GOT3 (cell line): ENCODE data around the gene FBXL4.
"Not testable (repeated sequence)": the region's sequence is repeated elsewhere in the genome, so short reads cannot be mapped to it uniquely, and the experiment has no call there.

Experiments
- DNase-seq: peaks from one replicate; lab custom pipeline; 2025; ENCODE audit warnings: mixed read lengths; lab: John Stamatoyannopoulos, UW

The FBXL4 gene

DNA sequence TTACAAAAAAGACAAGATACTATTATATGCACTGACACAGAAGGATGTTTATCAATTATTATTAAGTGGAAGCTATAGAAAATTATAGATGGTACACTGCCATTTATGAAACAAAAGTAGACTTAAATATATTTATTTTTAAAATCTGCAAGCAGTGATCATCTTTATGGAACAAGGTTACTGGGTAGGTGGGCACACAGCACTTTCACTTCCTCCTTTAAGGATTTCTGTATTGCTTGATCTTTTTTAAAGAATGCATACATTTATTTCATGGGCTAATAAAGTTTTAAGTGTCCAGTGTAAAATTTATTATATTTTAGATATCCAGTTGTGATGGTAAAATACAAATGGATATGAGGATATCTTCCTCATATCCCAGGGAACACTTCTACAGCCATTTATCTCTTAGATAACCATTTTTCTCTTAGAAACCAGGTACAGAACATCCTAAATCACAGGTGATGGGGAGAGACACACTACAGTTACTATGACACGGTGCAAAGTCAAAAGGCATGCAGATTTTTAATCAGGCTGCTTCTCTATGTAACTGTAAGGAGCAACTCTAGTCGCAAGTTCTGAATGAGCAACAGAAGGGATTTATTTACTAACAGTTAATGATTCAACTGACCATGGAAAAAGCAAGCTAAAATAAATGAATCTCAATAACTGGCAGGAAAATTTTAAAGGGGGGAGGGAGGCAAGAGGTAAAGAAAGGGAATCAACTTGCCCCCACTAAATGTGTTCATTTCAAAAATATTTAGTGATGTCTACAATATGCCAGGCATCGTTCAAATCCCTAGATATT, 2.2 kb downstream of the FBXL4 start:
- DNase-seq = no peak

DNA sequence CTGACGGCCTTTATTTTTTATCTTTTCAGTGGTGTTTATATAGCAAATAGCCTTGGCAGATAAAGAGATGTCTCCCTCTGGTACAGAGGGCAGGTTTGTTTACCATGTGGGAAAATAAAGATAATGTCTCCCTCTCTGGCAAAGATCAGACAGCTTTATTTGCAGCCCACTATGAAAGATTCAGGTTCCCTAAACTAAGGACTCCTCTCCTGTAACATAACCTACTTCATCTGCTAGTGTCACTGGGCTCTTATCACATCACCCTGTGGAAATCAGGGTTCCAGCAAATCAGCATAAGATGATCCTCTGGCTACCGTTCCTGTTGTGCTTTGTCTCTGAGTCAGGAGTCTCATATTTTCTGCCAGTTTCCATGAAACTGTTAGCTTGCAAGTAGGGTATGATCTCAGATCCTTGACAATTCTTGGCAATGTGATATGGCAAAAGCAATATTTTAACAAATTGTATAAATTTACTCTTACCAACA, 3.1 kb downstream of the FBXL4 start:
- no peak for DNase-seq

DNA sequence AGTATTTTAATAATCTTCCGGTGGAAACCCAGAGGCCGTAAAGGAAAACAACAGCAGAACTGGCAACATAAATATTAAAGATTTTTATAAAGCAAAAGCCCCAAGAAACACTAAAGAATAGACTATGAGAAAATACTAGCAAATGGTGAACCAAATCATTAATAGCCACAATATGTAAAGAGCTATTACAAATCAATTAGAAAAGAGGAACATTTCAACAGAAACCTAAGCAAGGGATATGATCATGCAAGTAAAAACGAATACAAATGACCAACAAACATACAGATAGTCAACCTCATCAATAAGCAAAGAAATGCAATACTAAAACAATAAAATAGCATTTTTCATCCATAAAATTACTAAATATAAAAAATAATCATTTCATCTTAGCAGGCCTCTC, 3.6 kb downstream of the FBXL4 start:
- DNase-seq = no peak

DNA sequence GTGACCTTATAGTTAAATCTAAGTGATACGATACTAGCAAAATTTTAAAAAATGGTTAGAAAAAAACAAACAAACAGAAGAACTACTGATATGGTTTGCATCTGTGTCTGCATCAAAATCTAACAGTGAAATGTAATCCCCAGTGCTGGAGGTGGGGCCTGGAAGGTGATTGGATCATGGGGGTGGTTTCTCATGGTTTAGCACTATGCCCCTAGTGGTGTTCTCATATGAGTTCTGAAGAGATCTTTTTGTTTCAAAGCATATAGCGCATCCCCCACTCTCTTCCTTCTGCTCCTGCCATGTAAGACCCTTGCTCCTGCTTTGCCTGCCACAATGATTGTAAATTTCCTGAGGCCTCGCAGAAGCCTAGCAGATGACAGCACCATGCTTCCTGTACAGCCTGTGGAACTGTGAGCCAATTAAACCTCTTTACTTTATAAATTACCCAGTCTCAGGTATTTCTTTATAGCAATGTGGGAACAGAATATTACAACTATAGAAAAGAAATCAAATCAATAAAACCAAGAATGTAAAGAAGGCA, 5.4 kb downstream of the FBXL4 start:
- DNase-seq = no peak

DNA sequence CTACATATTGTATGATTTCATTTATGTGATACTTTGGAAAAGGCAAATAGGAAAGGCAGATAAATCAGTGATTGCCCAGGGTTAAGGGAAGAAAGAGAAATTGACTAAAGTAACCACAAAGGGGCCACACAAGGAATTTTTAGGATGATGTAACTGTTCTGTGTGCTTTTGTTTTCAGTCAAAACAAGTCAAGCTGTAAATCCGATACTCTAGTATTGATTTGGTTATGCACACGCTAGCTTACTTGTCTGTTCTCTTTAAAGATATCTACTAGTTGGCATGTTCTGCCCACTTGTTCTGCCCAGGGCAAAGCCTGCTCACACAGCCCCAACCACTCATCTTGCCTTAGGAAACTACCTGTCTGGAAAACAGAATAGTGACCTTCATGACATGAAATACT, 6.4 kb downstream of the FBXL4 start:
- no peak for DNase-seq

DNA sequence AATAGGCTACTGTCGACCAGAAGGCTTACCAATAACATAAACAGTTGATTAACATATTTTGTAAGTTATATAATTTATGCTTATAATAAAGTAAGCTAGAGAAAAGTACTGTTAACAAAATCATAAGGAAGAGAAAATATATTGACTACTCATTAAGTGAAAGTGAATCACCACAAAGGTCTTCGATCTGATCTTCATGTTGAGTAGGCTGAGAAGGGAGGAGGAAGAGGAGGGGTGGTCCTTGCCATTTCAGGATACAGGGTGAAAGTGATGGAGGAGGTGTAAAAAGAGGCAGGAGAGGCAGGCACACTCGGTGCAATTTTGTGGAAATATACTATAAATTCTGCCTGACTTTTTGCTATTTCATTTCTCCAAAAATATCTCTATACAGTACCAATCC, 10.4 kb downstream of the FBXL4 start:
- no peak for DNase-seq

DNA sequence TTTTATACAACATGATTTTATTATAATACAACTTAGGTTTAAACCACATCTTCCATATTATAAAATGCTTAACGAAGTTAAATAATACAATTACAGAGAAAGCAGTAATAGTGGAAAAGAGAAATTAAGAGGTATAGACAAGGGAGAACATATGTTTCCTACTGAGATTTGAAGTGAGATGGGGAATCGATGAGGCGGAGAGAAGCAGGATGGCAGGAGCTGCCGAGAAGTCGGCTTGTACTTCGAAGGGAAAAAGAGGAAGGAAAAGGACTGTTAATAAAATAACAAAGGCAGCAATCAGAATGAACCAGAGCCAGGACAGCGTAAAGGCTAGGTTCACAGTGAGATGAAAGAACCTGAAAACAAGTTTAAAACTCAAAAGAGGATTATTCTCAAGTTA, 15.4 kb downstream of the FBXL4 start:
- no peak for DNase-seq

DNA sequence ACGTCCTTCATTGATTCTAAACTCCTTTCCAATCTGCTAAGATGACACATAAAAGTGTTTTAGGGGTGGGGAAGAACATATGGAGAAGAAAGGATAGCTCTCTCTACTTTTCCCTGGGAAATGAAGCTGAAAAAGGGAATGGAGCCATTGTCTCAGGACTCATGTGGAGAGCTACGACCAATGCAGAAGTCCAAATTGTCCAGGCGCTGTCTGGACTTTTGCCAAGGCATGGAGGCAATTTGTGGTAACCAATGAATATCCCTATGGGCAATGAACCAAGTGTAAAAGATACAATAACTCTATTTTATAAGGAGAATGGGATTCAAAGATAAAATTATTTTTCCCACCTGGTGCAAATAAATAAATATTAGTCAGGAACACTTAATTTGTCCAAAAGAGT, 16.1 kb downstream of the FBXL4 start:
- DNase-seq = no peak

DNA sequence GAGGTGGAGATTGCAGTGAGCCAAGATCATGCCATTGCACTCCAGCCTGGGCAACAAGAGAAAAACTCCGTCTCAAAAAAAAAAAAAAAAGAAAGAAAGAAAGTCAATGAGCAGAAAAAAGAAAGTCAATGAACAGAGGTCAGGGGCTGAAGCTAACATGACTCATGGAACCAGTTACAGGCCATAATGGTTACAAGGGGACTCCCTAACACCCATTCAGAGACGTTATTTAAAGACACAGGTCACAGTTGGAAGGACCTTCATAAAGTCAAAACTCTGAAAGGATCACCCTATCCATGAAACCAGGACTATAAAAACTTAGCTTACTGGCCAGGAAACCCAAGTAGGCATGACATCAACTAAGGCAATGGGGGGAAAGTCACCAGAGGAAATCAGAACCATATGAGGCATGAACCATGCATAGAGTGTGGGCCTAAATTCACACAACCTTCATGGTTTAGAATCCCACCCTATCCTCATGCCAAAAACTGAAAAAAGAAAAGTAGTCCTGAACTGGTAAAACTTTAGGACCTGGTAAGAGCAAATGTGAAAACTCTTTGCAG, 18.2 kb downstream of the FBXL4 start:
- DNase-seq = no peak

DNA sequence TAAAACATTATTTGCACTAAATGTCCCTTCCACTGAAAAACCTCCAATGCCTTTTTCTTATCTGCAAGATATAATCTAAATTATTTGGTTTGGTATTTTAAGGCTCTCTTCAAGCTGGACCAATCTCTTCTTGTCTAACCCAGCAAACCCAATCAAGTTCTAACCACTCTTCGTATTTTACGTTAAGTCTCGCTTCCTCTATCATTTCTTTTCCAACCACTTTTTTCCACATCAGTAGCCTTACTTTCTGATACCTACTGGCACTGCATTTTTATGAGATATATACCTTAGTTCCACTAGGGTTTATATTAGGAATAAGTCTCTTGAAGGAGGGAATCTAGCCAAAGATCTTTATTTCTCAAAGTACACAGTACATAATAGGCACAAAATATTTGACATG, 19.1 kb downstream of the FBXL4 start:
- DNase-seq = no peak

DNA sequence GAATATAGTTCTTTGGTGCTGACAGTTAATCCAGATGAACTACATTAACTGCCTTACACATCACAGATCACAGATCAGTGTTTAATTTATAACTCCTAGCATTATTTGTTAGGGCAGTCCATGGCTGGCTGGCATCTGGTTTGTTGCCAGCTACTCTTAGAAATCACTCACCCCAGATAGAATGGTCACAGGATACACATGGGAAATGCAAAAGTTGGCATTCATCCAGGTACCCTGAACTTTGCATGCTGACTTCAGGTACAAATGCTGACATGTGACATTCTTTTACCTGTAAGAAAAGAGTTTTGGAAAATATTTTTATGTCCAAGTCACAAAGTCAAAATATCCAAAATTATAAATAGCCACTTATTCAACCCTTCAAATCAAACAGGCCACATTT, 20.2 kb downstream of the FBXL4 start:
- DNase-seq = no peak

DNA sequence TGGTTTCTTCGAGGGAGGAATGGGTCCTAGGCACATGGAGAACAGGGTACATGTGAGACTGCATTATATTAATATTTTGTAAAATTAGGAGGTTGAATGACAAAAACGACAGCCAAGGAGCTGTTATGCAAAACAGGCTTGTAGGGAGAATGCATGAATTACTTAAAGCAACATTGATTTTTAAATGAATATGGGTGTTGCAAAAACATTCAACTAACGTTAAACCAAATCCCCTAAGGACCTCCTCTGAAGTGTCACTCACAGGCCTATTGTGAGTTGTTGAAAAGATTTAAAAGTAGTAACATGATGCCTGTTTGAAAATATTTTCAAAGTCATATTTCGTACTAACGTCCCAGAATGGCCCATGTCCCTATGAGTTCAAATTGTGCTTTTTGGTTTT, 21.9 kb downstream of the FBXL4 start:
- DNase-seq = no peak

DNA sequence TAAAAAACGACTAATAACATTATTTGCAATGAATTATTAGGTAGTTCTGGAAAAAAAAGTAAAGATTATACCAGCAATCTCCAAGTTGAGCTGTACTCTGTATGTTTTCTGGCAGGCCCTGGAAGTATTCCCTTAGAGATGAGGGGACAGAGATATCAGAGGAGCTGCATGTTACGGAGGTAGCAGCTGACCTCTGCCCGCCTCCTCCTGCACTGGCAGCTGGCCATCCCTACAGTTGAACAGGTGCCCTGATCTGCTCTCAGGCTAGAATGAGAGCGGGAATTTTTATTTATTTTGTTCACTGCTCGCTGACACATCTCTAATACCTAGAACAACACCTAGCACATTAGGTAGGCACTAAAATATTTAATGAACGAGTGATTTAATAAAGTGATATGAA, 23.1 kb downstream of the FBXL4 start:
- no peak for DNase-seq

DNA sequence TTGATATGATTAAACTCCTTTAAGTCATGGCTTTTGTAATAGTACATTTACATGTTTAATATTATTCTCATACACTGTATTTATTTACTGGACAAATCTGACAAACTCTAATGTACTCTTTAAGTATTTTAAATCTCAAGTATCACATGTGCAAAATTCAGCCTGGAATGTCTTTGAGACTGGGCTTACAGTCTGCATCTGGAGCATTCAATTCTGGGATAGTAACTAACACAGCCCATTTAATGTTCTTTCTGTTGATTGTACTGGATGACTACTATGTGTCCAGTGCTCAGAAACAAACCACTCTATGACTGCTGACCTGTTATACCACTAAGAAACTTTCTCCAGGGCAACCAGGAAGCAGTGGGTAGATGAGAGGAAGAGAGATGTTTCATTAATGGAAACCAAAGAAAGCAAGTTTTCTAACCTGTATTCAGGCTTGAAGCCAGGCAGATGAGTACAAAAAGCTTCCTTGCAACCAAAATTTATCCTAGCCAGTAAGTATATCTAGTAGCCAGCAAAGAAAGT, 26.8 kb downstream of the FBXL4 start:
- no peak for DNase-seq

DNA sequence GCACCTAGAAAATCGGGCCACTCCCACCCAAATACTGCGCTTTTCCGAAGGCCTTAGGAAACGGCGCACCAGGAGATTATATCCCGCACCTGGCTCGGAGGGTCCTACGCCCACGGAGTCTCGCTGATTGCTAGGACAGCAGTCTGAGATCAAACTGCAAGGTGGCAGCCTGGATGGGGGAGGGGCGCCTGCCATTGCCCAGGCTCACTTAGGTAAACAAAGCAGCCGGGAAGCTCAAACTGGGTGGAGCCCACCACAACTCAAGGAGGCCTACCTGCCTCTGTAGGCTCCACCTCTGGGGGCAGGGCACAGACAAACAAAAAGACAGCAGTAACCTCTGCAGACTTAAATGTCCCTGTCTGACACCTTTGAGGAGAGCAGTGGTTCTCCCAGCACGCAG, 36.8 kb downstream of the FBXL4 start:
- not testable (repeated sequence) for DNase-seq

DNA sequence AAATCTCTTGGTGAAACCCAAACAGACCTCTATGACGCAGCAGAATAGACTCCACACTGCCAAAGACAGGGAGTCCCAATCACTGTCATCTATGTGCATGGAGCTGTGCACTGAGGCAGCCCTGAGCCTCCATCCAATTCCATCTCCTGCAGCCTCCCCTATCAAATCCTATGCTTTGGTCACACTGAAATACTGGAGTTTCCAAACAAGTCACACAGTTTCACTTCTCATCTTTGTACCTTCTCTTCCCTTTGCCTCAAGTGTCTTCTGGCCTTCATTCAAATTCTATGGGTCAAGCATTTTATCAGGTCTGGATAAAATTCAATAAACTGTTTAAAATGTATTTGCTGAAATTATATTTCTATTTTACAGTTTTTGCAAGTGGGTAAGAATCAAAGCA, 38.5 kb downstream of the FBXL4 start:
- DNase-seq = no peak

DNA sequence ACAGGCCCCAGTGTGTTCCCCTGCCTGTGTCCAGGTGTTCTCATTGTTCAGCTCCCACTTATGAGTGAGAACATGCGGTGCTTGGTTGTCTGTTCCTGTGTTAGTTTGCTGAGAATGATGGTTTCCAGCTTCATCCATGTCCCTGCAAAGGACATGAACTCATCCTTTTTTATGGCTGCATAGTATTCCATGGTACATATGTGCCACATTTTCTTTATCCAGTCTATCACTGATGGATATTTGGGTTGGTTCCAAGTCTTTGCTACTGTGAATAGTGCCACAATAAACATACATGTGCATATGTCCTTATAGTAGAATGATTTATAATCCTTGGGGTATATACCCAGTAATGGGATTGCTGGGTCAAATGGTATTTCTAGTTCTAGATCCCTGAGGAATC, 41.4 kb downstream of the FBXL4 start:
- DNase-seq = not testable (repeated sequence)

DNA sequence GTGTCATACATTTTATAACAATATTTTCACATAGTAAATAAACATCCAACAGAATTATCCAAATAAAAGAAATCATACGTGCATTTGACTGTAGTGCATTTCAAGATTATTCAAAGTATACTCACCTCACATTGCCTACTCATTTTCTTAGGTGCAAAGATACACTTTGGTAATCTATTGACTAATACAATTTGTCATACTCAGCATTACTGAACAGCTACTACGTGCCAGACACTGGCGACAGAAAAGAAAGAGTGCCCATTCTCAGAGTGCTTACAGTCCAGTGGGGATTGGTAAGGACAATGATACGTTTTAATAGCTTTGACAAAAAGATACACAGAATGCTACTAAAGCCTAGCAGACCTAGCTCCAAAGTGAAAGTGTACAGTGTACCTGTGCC, 42.0 kb downstream of the FBXL4 start:
- DNase-seq = no peak

DNA sequence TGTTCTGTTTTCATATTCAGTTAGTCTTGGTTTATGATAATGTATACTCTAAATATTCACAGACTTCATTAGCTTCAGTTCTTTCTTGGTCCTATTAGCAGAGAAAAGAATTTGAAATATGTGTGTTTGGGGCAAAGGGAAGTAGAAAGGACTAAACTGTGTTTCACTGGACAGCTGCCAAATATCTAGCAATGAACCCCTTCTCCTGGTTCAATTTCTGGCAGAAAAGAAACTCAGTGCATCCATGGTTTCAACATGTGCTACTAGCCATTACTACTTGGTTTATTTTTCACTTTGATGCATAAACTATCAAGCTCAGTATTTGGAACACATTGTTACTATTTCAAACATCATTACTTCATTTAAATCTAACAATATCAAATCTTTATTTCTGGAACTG, 43.6 kb downstream of the FBXL4 start:
- no peak for DNase-seq

DNA sequence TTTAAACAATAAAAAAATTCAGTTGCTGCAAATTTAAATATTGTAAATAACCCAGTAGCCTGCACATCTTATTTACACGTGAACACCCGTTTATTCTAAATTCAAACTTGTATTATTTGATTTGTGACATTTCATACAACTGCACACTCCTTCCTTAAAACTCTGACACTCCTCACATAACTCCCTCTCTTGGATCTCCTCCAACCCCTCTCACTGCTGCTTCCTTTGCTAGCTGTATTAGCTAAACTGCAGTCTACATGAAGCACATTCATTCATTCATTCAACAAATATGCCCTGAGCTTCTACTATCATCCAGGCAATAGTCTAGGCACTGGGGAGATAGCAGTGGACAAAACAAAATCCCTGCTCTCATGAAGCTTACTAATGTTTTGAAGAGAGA, 47.0 kb downstream of the FBXL4 start:
- no peak for DNase-seq

DNA sequence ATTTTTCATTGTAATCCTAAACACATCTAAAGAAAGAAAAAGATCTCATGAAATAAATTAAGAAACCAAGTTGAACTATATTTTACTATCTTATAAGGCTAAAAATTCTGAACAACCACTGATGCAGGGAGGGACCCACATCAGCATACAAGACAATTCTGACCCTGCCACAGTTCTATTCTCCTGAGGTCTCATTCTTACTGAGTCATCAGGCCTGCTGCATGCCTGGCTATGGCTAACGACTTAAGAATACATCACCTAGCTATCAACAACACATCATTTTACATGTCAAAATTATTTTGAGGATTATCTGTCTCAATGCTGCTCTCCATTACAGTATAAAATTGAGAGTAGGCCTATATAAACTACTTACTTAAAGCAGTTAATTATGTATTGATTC, 52.9 kb downstream of the FBXL4 start:
- no peak for DNase-seq

DNA sequence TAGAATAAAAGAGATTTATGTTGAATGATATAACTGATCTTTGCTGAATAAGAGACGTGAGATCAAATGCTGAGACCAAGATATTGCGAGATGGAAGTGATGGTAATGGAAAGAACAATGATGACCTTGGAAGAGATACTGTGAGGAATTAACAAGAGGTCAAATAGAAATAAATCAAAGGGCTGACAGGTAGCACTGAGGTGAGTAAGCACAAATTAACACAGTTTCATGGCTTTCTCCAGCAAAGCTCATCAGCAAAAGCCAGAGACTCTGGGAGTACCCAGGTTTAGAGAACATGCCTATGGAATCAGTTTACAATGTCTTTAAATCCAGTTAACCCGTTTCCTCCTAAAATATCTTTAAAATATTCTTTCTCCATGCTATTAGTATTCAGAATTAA, 60.1 kb downstream of the FBXL4 start:
- DNase-seq = no peak

DNA sequence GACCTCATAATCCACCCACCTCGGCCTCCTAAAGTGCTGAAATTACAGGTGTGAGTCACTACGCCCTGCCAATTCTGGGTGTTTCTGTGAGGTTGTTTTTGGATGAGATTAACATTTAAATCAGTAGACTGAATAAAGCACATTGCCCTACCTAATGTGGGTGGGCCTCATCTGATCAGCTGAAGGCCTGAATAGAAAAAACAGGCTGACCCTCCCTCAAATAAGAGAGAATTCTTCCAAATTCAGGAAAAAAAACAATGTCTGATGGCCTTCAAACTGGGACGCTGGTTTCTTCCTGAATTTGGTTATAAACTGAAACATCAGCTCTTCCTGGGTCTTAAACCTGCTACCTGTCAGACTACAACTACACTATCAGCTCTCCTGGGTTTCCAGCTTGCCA, 62.4 kb downstream of the FBXL4 start:
- DNase-seq = no peak
